T-cell (primary cell): ENCODE data around the gene KRTAP5-1. TPM values are rescaled to one million over a fixed set of nuclear protein-coding genes. Genes with fewer than 3 reads are reported as not detected.
"Not testable (repeated sequence)": the region's sequence is repeated elsewhere in the genome, so short reads cannot be mapped to it uniquely, and the experiment has no call there.

ENCODE experiments used
- ATAC-seq, 4 experiments: fragments of 200-7000 bp in 3 of 4; fragments of 150-1000 bp in 1 of 4; cut with Tn5 transposase; replicated peaks in 1 of 4; 1 replicate in 3 of 4; 2 replicates in 1 of 4; pipeline ENCODE4 v1.10.0; 2021; ENCODE audit warnings: moderate library complexity in 3 of 4, mild to moderate bottlenecking in 2 of 4, moderate number of reproducible peaks in 1 of 4
- CTCF ChIA-PET, 2 donors: fragments of 300-600 bp; sonication (Branson Sonifier 250); formaldehyde crosslinking; loops; one replicate each; lab custom pipeline; 2022; ENCODE audit warnings: antibody characterized with exemption in 2 of 2; lab: Charles Lee
- POLR2A ChIA-PET, 2 donors: fragments of 300-600 bp; sonication (Branson Sonifier 250); formaldehyde crosslinking; loops; one replicate each; lab custom pipeline; 2022; ENCODE audit warnings: antibody characterized with exemption in 2 of 2; lab: Charles Lee
- DNase-seq, 35 experiments: peaks; one replicate each; pipeline versions ENCODE4 v3.0.0 to v3.0.0-alpha.2; 2013 to 2023
- H3K27ac ChIP-seq: one replicate; pipeline ENCODE4 v1.5.1; 2013; ENCODE audit warnings: low read length
- H3K27me3 ChIP-seq, 2 experiments: replicated peaks in 1 of 2; 1 replicate in 1 of 2; 2 replicates in 1 of 2; pipeline versions ENCODE4 v1.6.1 to v1.7.0; 2013; ENCODE audit warnings: low read length in 1 of 2, mixed read lengths in 1 of 2; ENCODE audit not compliant: control insufficient read depth in 2 of 2, insufficient read depth in 2 of 2; ENCODE audit errors: extremely low read depth in 1 of 2
- H3K36me3 ChIP-seq, 2 donors: 1 replicate in 1 of 2; 2 replicates in 1 of 2; pipeline versions ENCODE4 v1.6.1 to v1.7.0; 2013; ENCODE audit warnings: low read length in 1 of 2; ENCODE audit not compliant: control insufficient read depth in 2 of 2, insufficient read depth in 1 of 2; ENCODE audit errors: extremely low read depth in 1 of 2
- H3K4me1 ChIP-seq, 2 experiments: 1 replicate in 1 of 2; 2 replicates in 1 of 2; pipeline versions ENCODE4 v1.6.1 to v1.7.0; 2013; ENCODE audit warnings: low read length in 2 of 2, mixed read lengths in 1 of 2; ENCODE audit not compliant: insufficient read depth in 2 of 2, control insufficient read depth in 1 of 2; ENCODE audit errors: extremely low read depth in 1 of 2
- H3K4me3 ChIP-seq, 2 donors: 1 replicate in 1 of 2; 2 replicates in 1 of 2; pipeline versions ENCODE4 v1.5.1 to v1.7.0; 2013; ENCODE audit warnings: mild to moderate bottlenecking in 2 of 2, low read length in 1 of 2, moderate library complexity in 1 of 2; ENCODE audit not compliant: control insufficient read depth in 1 of 2; ENCODE audit errors: extremely low read depth in 1 of 2
- H3K9me3 ChIP-seq: 2 replicates; pipeline ENCODE4 v1.7.0; 2013
- H3K27ac Mint-ChIP-seq, 2 donors: one replicate each; pipeline ENCODE4 v1.8.0; 2020 to 2021; ENCODE audit warnings: mild to moderate bottlenecking in 2 of 2, mixed read lengths in 2 of 2
- H3K27me3 Mint-ChIP-seq, 2 donors: one replicate each; pipeline ENCODE4 v1.8.0; 2021 to 2022; ENCODE audit warnings: mixed read lengths in 2 of 2
- H3K36me3 Mint-ChIP-seq: one replicate; pipeline ENCODE4 v1.8.0; 2021; ENCODE audit warnings: mixed read lengths
- H3K4me1 Mint-ChIP-seq, 3 donors: one replicate each; pipeline ENCODE4 v1.8.0; 2020 to 2022; ENCODE audit warnings: mixed read lengths in 3 of 3, mild to moderate bottlenecking in 1 of 3
- H3K4me3 Mint-ChIP-seq, 3 donors: one replicate each; pipeline ENCODE4 v1.8.0; 2020 to 2022; ENCODE audit warnings: mild to moderate bottlenecking in 3 of 3, mixed read lengths in 3 of 3, moderate library complexity in 3 of 3
- H3K9me3 Mint-ChIP-seq, 3 donors: one replicate each; pipeline ENCODE4 v1.8.0; 2020 to 2022; ENCODE audit warnings: mixed read lengths in 3 of 3
- WGBS: methylation state at CpG from one replicate; pipeline ENCODE4 v1.1.5; 2013; ENCODE audit warnings: missing lambda C conversion rate; ENCODE audit not compliant: insufficient coverage; 5-methylcytosine and 5-hydroxymethylcytosine counted together
- total RNA-seq, 35 experiments: library from RNA in 6 of 35; stranded (reverse) in 6 of 35; fragments of 120-200 nt in 1 of 35; gene quantifications; one replicate each; pipeline versions ENCODE4 v1.2.1 to v1.2.4 and lab custom pipeline; 2013 to 2026

Gene KRTAP5-1
- total RNA-seq, 5 donors from 2014 or later (not counting 1 experiment from before 2014, with no cell fraction given), result not detected

- ChIA-PET POLR2A (interaction anchor here in 1 of 2 donors (0.7 kb wide), 1 partner anchor 269 kb away, joined by 3 read pairs; no protein-coding TSS in a partner anchor), CTCF (interaction anchor here (0.6 to 1.2 kb wide), 4 partner anchors 13 to 691 kb away, joined by 3 to 6 read pairs (median 3); no protein-coding TSS in a partner anchor)
- H3K4me1 Mint-ChIP-seq, result peaks cover 0 to 6% (median 6%) of the 10 kb centered on the region in 3 donors
- ATAC-seq (peak in 2 of 4 experiments; percentile 58 to 79), DNase-seq (peak in 11 of 35 experiments; percentile 4 to 41 (median 14))
- no peaks in the 10 kb centered on the region for H3K9me3 Mint-ChIP-seq
- H3K27ac ChIP-seq, result no peak overlapping the region
- H3K27ac Mint-ChIP-seq, result peak overlapping the region in 1 of 2 donors; percentile 26
- no peaks in the 10 kb centered on the region for H3K4me1 ChIP-seq
- H3K36me3 ChIP-seq, result no peaks in the 10 kb centered on the region
- H3K27me3 ChIP-seq, result peaks cover 2 to 25% of the 10 kb centered on the region in 2 experiments
- 57% methylated on average over 1 of the region's 10 CpGs for WGBS
- no peaks in the 10 kb centered on the region for H3K9me3 ChIP-seq
- H3K27me3 Mint-ChIP-seq, result peaks cover 26 to 38% of the 10 kb centered on the region in 2 donors
- H3K4me3 ChIP-seq, result no peak overlapping the region
- no peaks in the 10 kb centered on the region for H3K36me3 Mint-ChIP-seq
- H3K4me3 Mint-ChIP-seq, result no peak overlapping the region
Observed at GRCh38 chr11:1619449-1619848, 34.4 kb upstream of the KRTAP5-1 start.

GRCh38 chr11:1618231-1618630 is 33.1 kb upstream of the KRTAP5-1 start:
- H3K27me3 Mint-ChIP-seq, result peaks cover 26 to 40% of the 10 kb centered on the region in 2 donors
- CTCF ChIA-PET, result no interaction called here
- no peak for ATAC-seq

GRCh38 chr11:1608363-1608762 is 23.3 kb upstream of the KRTAP5-1 start, which contains the start of gene KRTAP5-3:
KRTAP5-3 (minus strand) TSS chr11:1608463; CDS start chr11:1608385, 78 bp downstream.
- Mint-ChIP-seq H3K9me3 (no peaks in the 10 kb centered on the region), H3K4me1 (peaks cover 6 to 11% (median 9%) of the 10 kb centered on the region in 3 donors), H3K4me3 (no peak within 1 kb of the TSS), H3K36me3 (no peaks in the 10 kb centered on the region), H3K27me3 (peaks cover 21 to 28% of the 10 kb centered on the region in 2 donors), H3K27ac (no peak within 1 kb of the TSS)
- Histone ChIP-seq H3K36me3 (no peaks in the 10 kb centered on the region), H3K4me3 (no peak within 1 kb of the TSS), H3K27ac (no peak within 1 kb of the TSS), H3K27me3 (peaks cover 0 to 49% of the 10 kb centered on the region in 2 experiments), H3K9me3 (no peaks in the 10 kb centered on the region), H3K4me1 (peaks cover 0 to 11% of the 10 kb centered on the region in 2 experiments)
- ChIA-PET CTCF (interaction anchor here in 1 of 2 donors (0.9 kb wide), 1 partner anchor 13 kb away, joined by 3 read pairs; no protein-coding TSS in a partner anchor), POLR2A (no interaction called here)
- DNase-seq (no peak), ATAC-seq (no peak)
- 83% methylated on average over 2 of the region's 4 CpGs for WGBS

More at GRCh38 chr11:1618231-1618630, 33.1 kb upstream of the KRTAP5-1 start:
- Mint-ChIP-seq H3K36me3 (no peaks in the 10 kb centered on the region), H3K4me1 (peaks cover 0 to 6% (median 6%) of the 10 kb centered on the region in 3 donors), H3K9me3 (no peaks in the 10 kb centered on the region), H3K27ac (no peak overlapping the region), H3K4me3 (no peak overlapping the region)
- no peak overlapping the region for H3K4me3 ChIP-seq
- POLR2A ChIA-PET, result no interaction called here
- H3K27ac ChIP-seq, result no peak overlapping the region
- peaks cover 2 to 28% of the 10 kb centered on the region in 2 experiments for H3K27me3 ChIP-seq
- H3K36me3 ChIP-seq, result no peaks in the 10 kb centered on the region
- DNase-seq, result no peak
- WGBS, result 100% methylated on average over 1 of the region's 10 CpGs
- H3K9me3 ChIP-seq, result no peaks in the 10 kb centered on the region
- H3K4me1 ChIP-seq, result no peaks in the 10 kb centered on the region

GRCh38 chr11:1607901-1608300 is 22.8 kb upstream of the KRTAP5-1 start:
- H3K27ac Mint-ChIP-seq, DNase-seq, H3K4me3 Mint-ChIP-seq, H3K36me3 ChIP-seq, H3K9me3 Mint-ChIP-seq, ATAC-seq, H3K9me3 ChIP-seq, H3K27ac ChIP-seq, H3K4me3 ChIP-seq, H3K36me3 Mint-ChIP-seq, CTCF ChIA-PET, POLR2A ChIA-PET: not testable (repeated sequence)
- Histone ChIP-seq H3K27me3 (peaks cover 0 to 49% of the 10 kb centered on the region in 2 experiments), H3K4me1 (peaks cover 0 to 11% of the 10 kb centered on the region in 2 experiments)
- H3K4me1 Mint-ChIP-seq, result peaks cover 6 to 11% (median 9%) of the 10 kb centered on the region in 3 donors
- H3K27me3 Mint-ChIP-seq, result peaks cover 24 to 33% of the 10 kb centered on the region in 2 donors
- 41% methylated on average over 2 of the region's 5 CpGs for WGBS

- H3K4me3 Mint-ChIP-seq, H3K4me3 ChIP-seq, H3K27ac ChIP-seq, POLR2A ChIA-PET, H3K36me3 Mint-ChIP-seq, H3K36me3 ChIP-seq, CTCF ChIA-PET, DNase-seq, ATAC-seq, H3K27ac Mint-ChIP-seq, H3K9me3 Mint-ChIP-seq, H3K9me3 ChIP-seq: not testable (repeated sequence)
- Mint-ChIP-seq H3K4me1 (peaks cover 6 to 11% (median 9%) of the 10 kb centered on the region in 3 donors), H3K27me3 (peaks cover 26 to 35% of the 10 kb centered on the region in 2 donors)
- WGBS, result 68% methylated on average over 18 of the region's 18 CpGs
- peaks cover 0 to 11% of the 10 kb centered on the region in 2 experiments for H3K4me1 ChIP-seq
- peaks cover 0 to 49% of the 10 kb centered on the region in 2 experiments for H3K27me3 ChIP-seq
Observed at GRCh38 chr11:1607156-1607845, 22.2 kb upstream of the KRTAP5-1 start.

- peak overlapping the region; percentile 71 to 79 for H3K27ac Mint-ChIP-seq
- ATAC-seq (peak; percentile 31 to 71 (median 56)), DNase-seq (peak in 3 of 35 experiments; percentile 16 to 35 (median 28))
- H3K4me1 Mint-ChIP-seq, result peaks cover 6 to 11% (median 9%) of the 10 kb centered on the region in 3 donors
- H3K36me3 ChIP-seq, H3K4me3 ChIP-seq, POLR2A ChIA-PET, H3K9me3 ChIP-seq, H3K9me3 Mint-ChIP-seq, H3K36me3 Mint-ChIP-seq: not testable (repeated sequence)
- H3K27me3 Mint-ChIP-seq, result peaks cover 32 to 33% of the 10 kb centered on the region in 2 donors
- peaks cover 0 to 11% of the 10 kb centered on the region in 2 experiments for H3K4me1 ChIP-seq
- peaks cover 0 to 45% of the 10 kb centered on the region in 2 experiments for H3K27me3 ChIP-seq
- H3K4me3 Mint-ChIP-seq, result peak overlapping the region; percentile 39 to 59 (median 55)
- H3K27ac ChIP-seq, result peak overlapping the region; percentile 34
- WGBS, result 36% methylated on average over 8 of the region's 13 CpGs
- CTCF ChIA-PET, result interaction anchor here in 1 of 2 donors (1.2 kb wide), 1 partner anchor 40 kb away, joined by 3 read pairs; no protein-coding TSS in a partner anchor
Observed at GRCh38 chr11:1605923-1606322, 20.8 kb upstream of the KRTAP5-1 start.
